GM19397 (cell line): ENCODE data around the gene TENM4.

Source experiments
- ATAC-seq: cut with Tn5 transposase; IDR thresholded peaks from one replicate; pipeline ENCODE4 v1.9.1; 2021; ENCODE audit warnings: mild to moderate bottlenecking, moderate library complexity; ENCODE audit not compliant: unreplicated experiment

Gene TENM4

GRCh38 chr11:79440571-79441460 lies at the start of gene TENM4:
Gene TENM4, minus strand, starts transcription at chr11:79441030. Its CDS starts 371,086 bp downstream, at chr11:79069944.
- ATAC-seq: peak; percentile 47

GRCh38 chr11:79488286-79488685 lies 47.5 kb upstream of the TENM4 start:
- no peak for ATAC-seq

GRCh38 chr11:79487412-79487811 lies 46.6 kb upstream of the TENM4 start:
- no peak for ATAC-seq

GRCh38 chr11:79486242-79486984 lies 45.6 kb upstream of the TENM4 start:
- no peak for ATAC-seq

- no peak for ATAC-seq
These were observed 44.9 kb upstream of the TENM4 start for GRCh38 chr11:79485694-79486093.

- ATAC-seq: no peak
These were observed 44.0 kb upstream of the TENM4 start for GRCh38 chr11:79484872-79485271.

GRCh38 chr11:79482800-79483199 lies 42.0 kb upstream of the TENM4 start:
- ATAC-seq: peak; percentile 84

GRCh38 chr11:79481795-79482194 lies 41.0 kb upstream of the TENM4 start:
- peak; percentile 46 for ATAC-seq

GRCh38 chr11:79480864-79481263 lies 40.0 kb upstream of the TENM4 start:
- no peak for ATAC-seq

GRCh38 chr11:79472819-79473529 lies 32.1 kb upstream of the TENM4 start:
- no peak for ATAC-seq

- no peak for ATAC-seq
These were observed 30.4 kb upstream of the TENM4 start for GRCh38 chr11:79471071-79471844.

- ATAC-seq: no peak
These were observed 29.3 kb upstream of the TENM4 start for GRCh38 chr11:79470161-79470560.

- ATAC-seq: no peak
These were observed 26.9 kb upstream of the TENM4 start for GRCh38 chr11:79467761-79468160.

GRCh38 chr11:79466411-79466810 lies 25.6 kb upstream of the TENM4 start:
- no peak for ATAC-seq

- no peak for ATAC-seq
These were observed 24.3 kb upstream of the TENM4 start for GRCh38 chr11:79465160-79465559.

- ATAC-seq: no peak
These were observed 21.1 kb upstream of the TENM4 start for GRCh38 chr11:79461666-79462645.

GRCh38 chr11:79461144-79461543 lies 20.3 kb upstream of the TENM4 start:
- ATAC-seq: no peak

- no peak for ATAC-seq
These were observed 17.9 kb upstream of the TENM4 start for GRCh38 chr11:79458709-79459108.

- ATAC-seq: no peak
These were observed 15.7 kb upstream of the TENM4 start for GRCh38 chr11:79456501-79456900.
